ENCODE measurements around the gene BTD.

The BTD gene, protein sequence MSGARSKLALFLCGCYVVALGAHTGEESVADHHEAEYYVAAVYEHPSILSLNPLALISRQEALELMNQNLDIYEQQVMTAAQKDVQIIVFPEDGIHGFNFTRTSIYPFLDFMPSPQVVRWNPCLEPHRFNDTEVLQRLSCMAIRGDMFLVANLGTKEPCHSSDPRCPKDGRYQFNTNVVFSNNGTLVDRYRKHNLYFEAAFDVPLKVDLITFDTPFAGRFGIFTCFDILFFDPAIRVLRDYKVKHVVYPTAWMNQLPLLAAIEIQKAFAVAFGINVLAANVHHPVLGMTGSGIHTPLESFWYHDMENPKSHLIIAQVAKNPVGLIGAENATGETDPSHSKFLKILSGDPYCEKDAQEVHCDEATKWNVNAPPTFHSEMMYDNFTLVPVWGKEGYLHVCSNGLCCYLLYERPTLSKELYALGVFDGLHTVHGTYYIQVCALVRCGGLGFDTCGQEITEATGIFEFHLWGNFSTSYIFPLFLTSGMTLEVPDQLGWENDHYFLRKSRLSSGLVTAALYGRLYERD

GRCh38 chr3:15601399-15602145 lies at the start of gene BTD, which contains the start of gene HACL1:
TSS of gene BTD (plus strand) at chr3:15601745. CDS start at chr3:15635440, 33,695 bp downstream.
TSS of gene HACL1 (minus strand) at chr3:15601569. CDS start at chr3:15601463, 106 bp downstream.
- no peak for TF ChIP-seq CTCF (IDR thresholded peaks at IDR 0.05)

DNA sequence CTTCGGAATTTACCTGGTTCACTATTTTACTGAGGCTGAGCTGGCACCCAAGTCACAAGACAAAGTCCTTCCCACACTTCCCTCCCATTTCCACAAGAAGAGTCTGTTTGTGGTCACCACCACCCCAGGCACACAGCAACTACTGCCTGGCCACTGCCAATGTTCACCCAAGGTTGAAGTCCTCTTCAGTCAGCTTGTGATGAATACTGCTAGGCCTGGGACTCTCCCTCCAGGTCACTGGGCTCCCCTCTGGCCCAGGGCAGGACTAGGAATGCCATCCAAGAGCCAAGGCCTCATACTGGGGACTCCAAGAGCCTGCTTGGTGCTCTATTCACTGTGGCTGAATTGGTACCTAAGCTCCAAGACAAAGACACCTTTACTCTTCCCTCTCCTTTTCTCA lies 49.6 kb upstream of the BTD start:
- TF ChIP-seq CTCF (IDR thresholded peaks at IDR 0.05) = no peak

DNA sequence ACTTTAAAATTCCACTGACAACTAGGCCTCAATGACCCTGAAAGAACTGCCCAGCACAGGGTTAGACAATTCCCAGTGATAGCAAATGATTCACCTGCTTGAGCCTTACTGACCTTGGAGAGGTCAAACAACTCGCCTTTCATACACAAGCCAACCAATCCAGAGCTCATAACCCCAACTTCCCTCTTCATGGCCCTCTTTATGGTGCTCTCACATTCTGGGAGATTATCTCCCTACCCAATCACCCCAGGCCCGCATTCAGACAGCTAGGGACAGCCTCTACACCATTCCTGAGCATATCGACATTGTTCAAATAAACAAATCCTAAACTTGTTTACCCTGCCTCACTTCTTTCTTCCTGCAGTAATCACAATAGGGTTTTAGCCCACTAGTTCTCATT lies 47.8 kb upstream of the BTD start:
- no peak for TF ChIP-seq CTCF (IDR thresholded peaks at IDR 0.05)

DNA sequence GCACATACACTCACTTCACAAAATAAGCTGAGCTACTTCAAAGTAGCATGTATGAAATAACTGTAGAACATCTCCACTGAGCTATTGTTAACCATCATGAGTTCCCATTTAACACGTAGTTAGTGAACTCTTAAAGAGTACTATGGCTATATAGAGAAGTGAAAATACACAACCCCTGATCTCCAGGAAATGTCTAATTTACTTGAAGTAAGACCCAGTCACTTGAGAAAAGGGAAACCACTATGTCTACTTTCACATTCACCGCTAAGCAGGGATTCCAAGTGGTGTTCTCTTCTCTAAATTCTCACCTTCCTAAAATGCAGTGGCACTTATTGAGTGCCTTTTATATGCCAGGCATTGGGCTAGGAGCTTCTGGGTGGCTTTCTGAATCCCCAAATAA lies 45.0 kb upstream of the BTD start:
- no peak for TF ChIP-seq CTCF (IDR thresholded peaks at IDR 0.05)

GRCh38 chr3:15557511-15557946 lies 44.0 kb upstream of the BTD start:
- peak; percentile 73 for TF ChIP-seq CTCF (IDR thresholded peaks at IDR 0.05)

DNA sequence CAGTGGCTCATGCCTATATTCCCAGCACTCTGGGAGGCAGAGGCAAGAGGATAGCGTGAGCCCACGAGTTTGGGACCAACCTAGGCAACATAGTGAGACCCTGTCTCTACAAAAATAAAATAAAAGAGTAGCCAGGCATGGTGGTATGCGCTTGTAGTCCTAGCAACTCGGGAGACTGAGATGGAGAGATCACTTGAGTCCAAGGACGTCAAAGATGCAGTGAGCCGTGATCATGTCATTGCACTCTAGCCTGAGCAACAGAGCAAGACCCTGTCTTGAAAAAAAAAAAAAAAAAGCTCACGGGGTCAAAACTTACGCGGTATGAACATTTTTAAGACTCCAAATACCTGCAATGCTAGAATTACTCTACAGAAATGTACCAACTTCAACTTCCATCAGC lies 43.0 kb upstream of the BTD start:
- no peak for TF ChIP-seq CTCF (IDR thresholded peaks at IDR 0.05)

GRCh38 chr3:15562560-15562959 lies 39.0 kb upstream of the BTD start:
- TF ChIP-seq CTCF (IDR thresholded peaks at IDR 0.05) = no peak

Data from LNCAP (cell line).